ENCODE data around the gene LILRB2.

DNA sequence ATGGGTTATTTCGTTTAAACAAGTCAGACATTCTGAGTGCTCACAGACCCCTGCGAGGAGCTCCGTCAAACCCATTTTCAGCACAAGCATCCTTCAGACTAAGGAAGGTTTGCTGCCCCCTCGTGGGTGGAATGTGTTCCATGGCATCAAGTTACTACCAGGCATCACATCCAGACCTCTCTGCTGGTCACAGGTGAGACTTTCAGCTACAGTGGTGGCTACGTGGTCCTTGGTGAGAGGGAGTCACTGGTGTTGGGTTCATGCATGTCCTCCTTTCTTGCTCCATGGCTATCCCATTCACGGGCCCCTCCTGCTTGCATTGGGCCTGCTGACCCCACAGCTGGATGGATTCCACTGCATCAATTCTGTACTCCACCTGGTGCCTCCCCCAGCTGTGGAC is 14.8 kb downstream of the LILRB2 start:
- TF ChIP-seq EZH2phosphoT487 (IDR thresholded peaks at IDR 0.05; ENCODE audit: low read length) = no peak
- TF ChIP-seq, protein P1, sequence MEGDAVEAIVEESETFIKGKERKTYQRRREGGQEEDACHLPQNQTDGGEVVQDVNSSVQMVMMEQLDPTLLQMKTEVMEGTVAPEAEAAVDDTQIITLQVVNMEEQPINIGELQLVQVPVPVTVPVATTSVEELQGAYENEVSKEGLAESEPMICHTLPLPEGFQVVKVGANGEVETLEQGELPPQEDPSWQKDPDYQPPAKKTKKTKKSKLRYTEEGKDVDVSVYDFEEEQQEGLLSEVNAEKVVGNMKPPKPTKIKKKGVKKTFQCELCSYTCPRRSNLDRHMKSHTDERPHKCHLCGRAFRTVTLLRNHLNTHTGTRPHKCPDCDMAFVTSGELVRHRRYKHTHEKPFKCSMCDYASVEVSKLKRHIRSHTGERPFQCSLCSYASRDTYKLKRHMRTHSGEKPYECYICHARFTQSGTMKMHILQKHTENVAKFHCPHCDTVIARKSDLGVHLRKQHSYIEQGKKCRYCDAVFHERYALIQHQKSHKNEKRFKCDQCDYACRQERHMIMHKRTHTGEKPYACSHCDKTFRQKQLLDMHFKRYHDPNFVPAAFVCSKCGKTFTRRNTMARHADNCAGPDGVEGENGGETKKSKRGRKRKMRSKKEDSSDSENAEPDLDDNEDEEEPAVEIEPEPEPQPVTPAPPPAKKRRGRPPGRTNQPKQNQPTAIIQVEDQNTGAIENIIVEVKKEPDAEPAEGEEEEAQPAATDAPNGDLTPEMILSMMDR (IDR thresholded peaks at IDR 0.05; ENCODE audit: low read length) = peak; percentile 84

Data from MM.1S (cell line).